CD4-positive, alpha-beta T cell treated with Interleukin-6 for 4 hours (primary cell): Measurements from ENCODE around the gene ITPRIPL2.

Source experiments
- DNase-seq: peaks from one replicate; pipeline ENCODE4 v3.0.0-alpha.2; 2020; ENCODE audit warnings: mixed read lengths

Gene ITPRIPL2

DNA sequence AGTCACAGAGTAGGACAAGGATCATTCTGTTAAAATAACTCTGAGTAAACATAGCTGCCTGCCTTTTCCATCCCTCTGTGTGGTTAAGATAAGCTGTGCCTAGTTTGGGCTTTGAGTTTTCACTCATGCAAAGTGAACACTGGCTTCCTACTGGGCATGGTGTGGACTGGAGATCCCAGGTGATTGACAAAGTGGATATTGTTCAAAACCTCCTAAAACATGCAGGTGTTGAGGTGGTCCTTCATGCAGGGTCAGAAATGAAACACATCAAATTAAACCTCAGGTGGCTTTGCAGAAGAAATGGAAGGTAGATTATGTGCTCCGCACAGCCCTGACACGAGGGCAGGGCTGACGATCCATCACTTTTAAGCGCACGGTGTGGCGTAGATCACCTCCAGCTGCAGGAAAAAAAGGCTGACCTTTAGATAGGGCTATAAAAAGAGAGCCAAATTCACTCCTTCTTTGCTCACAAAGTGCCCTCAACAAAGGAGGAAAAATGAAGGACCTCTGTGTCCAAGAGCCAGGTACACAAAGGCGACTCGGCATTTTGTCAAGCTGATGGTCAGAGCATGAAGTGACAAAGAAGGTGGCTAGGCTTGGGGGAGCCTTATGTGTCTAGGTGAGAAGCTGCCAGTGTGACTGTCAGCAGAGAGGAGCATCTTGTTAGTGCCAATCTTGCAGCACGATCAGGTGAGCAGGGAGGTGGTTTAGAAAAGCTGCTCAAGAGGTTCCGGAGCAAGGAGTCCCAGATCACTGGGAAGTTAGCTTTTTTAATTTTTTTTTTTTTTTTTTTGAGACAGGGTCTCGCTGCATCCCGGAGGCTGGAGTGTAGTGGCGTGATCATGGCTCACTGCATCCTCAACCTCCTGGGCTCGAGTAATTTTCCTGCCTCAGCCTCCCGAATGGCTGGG lies 19.9 kb upstream of the ITPRIPL2 start:
- DNase-seq: no peak

DNA sequence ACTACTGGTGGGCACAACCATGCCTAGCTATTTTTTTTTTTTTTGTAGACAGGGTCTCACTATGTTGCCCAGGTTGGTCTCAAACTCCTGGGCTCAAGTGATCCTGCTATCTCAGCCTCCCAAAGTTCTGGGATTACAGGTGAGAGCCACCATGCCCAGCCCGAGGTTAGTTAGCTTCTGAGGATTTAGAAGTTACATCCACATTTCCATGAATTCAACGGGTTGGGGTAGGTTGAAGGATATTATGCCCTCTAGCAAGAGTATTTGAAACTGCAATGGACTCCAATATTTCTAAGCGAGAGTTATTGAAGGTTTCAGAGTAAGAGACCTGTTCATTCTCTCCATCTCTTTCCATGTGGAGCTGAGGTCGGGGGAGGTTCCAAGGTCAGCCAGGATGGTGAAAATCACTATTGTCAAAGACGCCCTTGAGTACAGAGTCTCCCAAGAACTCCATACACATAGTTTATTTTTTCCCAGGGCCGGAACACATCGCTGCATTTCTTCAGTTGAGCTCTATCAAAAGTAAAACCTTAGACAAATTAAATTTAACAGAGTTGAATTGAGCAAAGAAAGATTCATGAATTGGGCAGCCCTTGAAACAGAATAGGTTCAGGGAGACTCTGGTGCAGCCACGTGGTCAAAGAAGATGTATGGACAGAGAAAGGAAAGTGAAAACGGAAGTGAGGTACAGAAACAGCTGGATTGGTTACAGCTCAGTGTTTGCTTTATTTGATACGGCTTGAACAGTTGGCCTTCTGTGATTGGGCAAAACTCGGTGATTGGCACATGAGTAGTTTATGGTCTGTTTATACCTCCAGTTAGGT lies 19.0 kb upstream of the ITPRIPL2 start:
- no peak for DNase-seq

DNA sequence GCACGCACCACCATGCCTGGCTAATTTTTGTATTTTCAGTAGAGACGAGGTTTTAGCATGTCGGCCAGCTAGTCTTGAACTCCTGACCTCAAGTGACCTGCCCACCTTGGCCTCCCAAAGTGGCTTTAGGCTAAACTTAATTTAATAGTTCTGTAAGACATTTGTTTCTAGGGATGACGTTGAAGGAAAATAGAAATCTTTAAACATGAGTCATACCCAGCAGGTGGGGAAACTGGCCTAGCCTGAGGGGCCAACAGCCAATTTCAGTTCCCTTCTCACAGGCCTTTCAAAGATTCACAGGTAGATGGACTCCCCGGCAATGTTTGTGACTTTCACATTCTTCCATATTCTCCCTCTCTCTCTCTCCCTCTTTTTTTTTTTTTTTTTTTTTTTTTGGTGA lies 18.1 kb upstream of the ITPRIPL2 start:
- DNase-seq: no peak

DNA sequence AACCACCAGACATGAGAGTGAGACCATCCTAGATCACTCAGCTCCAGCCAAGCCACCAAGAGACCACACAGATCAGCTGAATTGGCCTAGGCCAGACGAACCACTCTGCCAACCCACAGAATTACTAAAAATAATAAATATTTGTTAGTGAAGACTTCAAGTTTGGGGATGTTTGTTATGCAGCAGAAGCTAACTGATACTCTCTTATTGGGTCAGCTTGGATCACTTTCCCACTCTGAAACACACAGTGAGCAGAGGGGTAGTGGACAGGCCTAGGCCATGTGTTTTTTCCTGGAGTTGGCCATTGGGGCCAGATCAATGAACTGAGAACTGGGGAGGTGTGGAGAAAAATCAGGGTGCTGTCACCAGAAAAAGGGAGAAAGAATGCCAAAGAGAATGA lies 15.6 kb upstream of the ITPRIPL2 start:
- DNase-seq: no peak

DNA sequence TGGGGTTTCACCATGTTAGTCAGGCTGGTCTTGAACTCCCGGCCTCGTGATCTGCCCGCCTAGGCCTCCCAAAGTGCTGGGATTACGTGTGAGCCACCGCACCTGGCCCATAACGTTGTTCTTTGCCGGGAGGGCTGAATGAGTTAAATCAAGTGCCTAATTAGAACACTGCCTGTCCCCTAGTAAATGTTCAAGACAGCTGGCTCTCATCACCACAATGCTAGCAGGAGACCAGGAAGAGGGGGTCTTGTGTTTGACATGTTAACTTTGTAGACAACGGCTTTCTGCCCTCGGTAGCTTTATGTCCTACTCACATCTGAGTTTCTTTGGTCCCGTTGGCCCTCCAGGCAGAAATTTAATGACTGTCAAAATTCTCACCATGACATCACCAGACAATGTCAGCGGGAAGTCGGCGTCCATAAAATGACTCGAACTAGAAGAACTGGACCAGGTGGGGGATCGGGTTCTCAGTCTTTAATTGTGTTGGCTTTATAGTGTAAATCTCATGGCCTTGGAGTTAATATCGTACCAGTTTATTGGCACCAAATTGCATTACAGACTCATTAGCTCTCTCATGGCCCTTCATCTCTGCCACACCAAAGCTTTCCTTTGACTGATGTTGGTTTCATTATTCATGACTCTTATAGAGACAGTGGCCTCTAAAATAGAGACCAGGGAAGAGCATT lies 11.4 kb upstream of the ITPRIPL2 start:
- DNase-seq: no peak

DNA sequence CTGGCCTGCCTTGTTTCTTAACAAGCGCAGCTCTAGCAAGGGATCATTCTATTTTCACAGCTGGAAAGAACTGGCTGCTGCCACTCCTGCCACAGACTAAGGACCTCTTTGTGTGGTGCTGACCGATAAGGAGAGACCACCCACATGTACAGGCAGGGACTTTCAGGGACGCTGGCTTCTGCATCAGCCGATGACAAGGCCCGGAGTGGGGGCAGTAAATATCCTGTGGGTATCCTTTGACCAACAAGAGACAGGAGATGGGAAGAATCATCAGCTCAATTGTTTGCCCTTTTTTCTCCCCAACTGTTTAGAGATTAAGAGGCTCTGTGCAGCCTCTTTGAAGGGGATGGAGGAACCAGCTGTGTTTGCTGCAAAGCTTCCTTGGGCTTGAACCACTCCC lies 9.2 kb upstream of the ITPRIPL2 start:
- DNase-seq: no peak

DNA sequence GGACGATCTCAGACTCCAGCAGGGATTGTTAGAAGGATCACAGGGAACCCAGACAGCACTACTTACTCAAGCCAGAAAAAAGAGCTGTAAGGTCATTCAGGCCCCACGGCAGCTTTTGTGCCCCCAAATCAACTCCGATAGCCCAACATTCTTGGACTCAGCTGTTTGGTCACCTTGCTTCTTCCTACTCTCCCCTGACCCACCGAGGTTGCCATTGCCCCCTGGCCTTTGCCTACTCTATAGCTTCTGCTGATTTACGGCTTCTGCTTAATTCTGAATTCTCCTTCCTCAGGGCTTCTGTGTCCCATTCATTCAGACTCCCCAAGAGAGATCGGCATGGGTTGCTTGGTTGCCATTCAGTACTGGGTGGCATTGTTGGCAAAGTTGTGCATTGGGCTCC lies 8.6 kb upstream of the ITPRIPL2 start:
- DNase-seq: no peak

DNA sequence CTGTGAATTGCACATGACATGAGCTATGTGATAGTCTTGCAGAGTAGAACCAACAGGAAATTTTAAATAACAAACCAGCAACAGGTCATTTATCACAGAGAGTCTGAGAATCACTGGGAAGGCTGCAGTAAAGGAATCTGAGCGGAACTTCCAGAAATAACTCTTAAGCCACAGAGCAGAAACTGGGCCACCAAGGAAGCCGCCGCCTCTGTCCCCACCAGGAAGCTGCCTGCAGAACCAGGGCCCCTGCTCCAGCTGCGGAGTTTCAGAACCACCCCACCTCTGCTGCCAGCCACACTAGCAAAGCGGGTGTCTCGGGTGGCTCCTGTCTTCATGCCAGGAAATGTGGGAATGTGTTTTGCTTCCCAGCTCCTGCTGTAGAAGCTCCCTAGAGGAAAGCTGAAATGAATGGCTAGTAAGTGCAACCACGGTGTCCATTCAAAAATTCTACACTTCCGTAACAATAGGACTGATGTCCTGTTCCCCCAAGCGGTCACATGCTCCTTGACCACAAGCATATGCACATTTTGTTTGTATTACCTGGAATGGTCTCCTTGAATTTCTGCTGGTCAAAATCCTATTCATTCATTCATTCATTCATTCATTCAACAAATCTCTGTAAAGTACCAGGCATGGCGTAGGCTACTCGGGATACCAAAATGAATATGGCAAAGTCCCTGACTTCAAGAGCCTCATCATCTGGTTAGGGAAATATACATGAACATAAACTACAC lies 7.7 kb upstream of the ITPRIPL2 start:
- DNase-seq: no peak

DNA sequence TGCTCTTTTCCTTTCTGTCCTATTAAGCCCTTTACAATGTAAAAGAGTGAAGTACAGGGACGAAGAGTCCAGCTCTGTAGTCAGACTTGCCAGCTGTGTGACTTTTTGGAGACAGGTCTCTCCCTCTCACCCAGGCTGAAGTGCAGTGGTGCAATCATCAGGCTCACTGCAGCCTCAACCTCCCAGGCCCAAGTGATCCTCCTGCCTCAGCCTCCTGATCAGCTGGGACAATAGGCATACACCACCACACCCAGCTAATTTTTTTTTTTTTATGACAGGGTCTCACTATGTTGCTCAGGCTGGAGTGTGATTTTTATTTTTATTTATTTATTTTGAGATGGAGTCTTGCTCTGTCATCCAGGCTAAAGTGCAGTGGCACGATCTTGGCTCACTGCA lies 7.1 kb upstream of the ITPRIPL2 start:
- no peak for DNase-seq

DNA sequence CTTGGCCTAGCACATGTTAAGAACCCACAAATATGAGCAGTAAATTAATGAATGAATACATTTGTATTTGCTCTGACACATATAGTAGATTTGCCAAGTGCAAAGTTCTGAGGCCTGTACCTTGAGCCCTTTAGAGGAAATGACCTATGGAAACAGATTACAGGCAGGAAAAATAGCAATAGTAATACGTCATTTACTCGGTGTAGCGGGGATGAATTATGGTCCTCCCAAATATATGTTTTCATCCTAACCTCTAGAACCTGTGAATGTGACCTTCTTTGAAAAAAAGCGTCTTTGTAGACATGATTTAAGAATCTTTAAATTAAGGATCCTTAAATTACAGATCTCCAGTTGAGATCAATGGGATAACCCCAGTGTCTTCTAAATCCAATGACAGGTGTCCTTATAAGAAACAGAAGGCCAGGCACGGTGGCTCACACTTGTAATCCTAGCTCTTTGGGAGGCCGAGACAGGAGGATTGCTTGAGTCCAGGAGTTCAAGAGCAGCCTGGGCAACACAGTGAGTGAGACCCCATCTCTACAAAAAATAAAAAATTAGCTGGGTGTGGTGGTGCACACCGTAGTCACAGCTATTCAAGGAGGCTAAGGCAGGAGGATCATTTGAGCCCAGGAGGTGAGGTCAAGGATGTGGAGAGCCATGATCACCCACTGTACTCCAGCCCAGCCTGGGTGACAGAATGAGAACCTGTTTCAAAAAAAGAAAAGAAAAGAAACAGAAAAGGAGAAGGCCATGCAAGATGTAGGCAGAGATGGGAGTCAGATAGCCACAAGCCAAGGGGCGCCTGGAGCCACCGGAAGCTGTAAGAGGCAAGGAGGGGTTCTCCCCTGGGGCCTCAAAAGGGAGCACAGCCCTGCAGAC lies 5.1 kb upstream of the ITPRIPL2 start:
- DNase-seq: no peak

DNA sequence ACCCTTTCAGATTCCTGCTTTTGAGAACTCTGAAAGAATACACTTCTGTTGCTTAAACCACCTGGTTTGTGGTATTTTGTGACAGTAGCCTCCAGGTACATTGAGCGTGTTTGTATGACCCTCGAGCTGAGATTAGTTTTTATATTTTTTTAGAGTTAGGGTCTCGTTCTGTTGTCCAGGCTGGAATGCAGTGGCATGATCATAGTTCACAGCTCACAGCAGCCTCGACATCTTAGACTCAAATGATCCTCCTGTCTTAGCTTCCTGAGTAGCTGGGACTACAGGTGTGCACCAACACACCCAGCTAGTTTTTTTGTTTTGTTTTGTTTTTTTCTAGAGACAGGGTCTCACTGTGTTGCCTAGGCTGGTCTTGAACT lies 4.5 kb upstream of the ITPRIPL2 start:
- no peak for DNase-seq

DNA sequence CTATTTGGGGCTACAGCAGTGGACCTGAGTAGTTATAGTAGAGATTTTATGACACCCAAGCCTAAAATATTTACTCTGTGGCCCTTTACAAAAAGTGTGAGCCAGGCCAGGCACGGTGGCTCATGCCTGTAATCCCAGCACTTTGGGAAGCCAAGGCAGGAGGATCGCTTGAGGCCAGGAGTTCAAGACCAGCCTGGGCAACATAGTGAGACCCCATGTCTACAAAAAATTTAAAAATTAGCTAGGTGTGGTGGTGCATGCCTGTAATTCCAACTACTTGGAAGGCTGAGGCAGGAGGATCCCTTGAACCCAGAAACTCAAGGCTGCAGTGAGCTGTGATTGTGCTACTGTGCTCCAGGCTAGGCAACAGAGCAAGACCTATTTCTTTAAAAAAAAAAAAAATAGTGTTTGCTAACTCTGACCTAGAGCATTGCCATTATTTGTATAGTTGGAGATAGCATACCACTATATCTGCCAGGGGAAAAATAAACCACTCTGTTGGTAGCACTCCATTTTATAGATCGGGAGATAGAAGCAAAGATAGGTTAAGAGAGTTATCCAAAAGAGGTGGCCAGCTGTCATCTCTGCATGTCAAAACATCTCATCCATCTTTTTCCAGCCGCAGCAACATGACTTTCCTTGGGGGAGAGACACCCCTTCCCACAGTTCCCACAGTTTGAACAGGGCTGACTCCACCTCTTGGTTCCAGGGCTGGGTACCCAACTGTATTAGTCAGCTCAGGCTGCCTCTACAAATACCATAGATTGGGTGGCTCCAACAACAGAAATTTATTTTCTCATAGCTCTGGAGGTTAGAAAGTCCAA lies 3.0 kb upstream of the ITPRIPL2 start:
- DNase-seq: no peak

DNA sequence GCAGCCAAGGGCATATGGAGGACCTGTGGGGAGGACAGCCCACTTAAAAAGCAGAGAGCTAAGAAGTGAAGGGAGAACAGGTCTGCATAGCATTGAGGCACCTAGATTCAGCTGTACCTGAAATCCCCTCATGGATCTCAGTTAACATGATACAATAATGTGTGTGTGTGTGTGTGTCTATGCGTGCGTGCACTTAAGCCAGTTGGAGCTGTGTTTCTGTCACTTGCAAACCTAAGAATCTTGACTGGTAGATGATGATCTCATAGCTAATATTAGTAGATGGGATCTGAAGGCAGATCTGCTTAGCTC lies 1.7 kb upstream of the ITPRIPL2 start:
- no peak for DNase-seq

DNA sequence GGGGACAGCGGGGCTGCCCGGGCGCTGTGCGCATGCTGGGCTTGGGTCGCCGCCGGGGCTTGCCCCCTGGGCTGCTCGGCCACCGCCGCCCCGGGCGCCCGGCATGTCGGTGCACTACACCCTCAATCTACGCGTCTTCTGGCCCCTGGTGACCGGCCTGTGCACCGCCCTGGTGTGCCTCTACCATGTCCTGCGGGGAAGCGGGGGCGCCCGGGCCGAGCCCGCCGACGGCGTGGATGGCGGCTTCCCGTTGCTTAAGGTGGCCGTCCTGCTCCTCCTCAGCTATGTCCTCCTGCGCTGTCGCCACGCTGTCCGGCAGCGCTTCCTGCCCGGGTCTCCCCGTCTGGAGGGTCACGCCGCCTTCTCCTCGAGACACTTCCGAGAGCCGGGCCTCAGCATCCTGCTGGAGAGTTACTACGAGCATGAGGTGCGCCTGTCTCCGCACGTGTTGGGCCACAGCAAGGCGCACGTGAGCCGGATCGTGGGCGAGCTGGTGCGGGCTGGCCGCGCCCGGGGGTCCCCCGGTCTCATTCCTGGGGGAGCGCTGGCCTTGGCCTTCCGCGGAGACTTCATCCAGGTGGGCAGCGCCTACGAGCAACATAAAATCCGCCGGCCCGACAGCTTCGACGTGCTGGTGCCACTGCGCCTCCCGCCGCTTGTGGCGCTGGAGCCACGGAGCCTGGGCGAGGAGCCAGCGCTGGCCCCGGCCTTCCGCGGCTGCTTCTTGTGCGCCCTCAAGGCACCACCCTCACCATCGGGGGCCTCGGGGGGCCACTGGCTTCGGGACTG lies 789 bp downstream of the ITPRIPL2 start:
- DNase-seq: no peak

DNA sequence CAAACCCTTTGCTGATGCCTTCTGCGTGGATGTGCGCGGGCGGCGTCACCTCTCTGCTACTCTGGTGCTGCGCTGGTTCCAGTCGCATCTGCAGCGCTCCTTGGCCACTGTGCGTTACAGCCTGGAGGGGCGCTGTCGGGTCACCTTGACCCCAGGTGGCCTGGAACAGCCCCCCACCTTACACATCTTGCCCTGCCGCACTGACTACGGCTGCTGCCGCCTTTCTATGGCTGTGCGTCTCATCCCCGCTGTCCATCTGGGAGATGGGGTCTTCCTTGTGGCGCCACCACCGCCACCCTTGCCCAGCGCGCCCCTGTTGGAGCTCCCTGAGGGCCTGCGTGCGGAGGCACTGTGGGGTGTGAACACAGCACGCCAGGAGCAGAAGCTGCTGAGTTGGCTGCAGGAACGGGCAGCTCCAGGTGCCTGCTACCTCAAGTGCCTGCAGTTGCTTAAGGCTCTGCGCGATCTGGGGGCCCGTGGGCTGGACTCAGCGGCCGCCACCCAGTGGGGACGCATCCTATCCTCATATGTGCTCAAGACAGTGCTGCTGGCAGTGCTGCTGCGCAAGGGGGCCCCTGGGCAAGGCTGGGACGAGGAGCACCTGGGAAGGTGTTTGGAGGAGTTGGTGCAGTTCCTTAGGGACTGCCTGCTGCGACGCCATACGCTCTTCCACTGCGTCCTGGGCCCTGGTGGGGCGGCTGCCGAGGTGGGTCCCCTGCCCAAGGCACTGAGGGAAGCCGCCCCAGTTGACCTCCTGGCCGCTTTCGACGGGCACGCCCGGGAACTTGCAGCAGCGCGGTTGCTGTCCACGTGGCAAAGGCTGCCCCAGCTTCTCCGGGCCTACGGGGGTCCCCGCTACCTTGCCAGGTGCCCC lies 1.6 kb downstream of the ITPRIPL2 start:
- DNase-seq: no peak

DNA sequence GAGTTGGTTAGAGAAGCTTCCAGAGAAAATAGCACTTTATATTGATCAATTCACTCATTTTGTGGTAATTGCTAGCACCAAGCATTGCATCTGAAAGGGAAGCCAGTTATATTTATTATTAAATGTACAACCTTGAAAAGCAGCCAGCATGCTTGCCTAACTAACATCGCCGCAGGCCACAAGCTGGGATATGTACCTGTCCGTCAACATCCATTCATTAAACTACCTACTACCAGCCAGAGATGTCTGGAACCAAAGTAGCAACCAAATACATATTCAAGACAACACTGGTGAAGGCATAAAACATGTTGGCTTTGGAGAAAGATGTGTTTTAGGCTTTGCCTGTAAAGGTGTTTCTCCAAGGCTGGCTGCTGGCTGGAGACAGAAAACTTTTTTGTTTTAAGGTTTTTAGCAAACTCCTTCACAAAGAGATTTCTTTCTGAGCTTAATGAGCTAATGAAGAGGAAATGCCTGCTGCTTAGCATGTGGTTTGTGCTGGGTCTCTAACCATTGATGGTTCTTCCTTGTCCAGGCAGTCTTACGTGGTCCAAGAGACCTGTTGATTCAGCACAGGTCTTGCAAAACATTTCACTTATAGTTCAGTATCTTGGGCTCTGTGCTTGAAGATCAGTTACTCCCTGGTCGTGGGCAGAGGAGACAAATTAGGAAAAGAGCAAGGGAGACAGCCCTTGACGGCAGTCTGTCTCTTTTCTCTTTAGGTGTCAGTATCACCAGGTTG lies 3.1 kb downstream of the ITPRIPL2 start:
- no peak for DNase-seq

DNA sequence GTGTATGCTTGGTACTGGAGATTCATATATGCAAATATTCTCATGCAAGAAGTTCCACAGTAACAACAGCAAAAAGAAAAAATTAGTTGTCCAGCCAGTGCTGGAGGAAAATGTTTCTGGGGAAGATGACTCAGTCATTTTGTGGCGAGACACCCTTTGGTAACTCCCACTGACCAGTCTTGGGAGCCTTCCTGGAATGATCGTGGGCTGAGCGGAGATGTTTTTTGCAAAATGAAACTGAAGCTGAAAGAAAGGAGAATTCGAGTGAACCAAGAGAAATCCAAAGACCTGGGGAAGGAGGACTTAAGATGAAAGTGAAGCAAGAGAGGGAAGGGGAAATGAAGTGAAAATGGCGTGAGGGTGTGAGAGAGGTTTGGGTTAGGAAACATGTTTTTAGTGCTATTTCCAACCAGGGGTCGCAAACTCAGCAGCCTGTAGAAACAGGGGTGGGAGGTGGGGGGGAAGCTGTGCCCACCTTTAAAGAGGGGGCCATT lies 5.2 kb downstream of the ITPRIPL2 start:
- DNase-seq: no peak

DNA sequence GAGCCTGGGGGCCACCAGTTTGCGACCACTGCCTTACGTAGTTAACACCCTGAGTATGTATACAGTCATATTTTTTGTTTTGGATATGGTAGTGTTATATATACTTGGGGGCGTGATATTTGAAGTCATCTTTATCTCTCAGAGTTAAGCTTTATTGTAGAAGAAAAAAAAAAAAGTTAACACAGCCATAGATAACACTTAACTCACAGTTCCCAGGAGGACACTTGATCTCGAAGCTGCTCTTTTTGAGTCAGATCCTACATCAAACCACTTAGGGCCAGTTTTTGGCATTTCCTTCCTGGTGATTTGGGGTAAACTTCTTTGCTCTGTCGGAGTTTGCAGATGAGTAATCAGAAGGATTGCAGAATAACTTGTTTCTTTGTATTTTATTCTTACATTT lies 5.8 kb downstream of the ITPRIPL2 start:
- DNase-seq: no peak
